NB4 (cell line): ENCODE data around the gene MAEL.

ENCODE experiments used
- CTCF ChIP-seq: IDR thresholded peaks from one replicate; pipeline ENCODE4 v1.5.1; 2012; ENCODE audit warnings: low read depth, low read length
- MYC ChIP-seq: IDR thresholded peaks from 2 replicates; pipeline ENCODE4 v1.6.1; 2011; ENCODE audit warnings: low read depth, low read length
- POLR2A ChIP-seq: IDR thresholded peaks from 2 replicates; pipeline ENCODE4 v1.6.1; 2011; ENCODE audit warnings: mild to moderate bottlenecking; ENCODE audit not compliant: insufficient read length; ENCODE audit errors: extremely low read depth

- TF ChIP-seq CTCF = no peak
- no peak for TF ChIP-seq POLR2A
- no peak for TF ChIP-seq MYC
Observed at GRCh38 chr1:166978821-166979220, 10.3 kb upstream of the MAEL start.
